ENCODE results near the gene ZCCHC2.

Gene ZCCHC2

GRCh38 chr18:62490967-62491695 lies 31.7 kb upstream of the ZCCHC2 start:
- no peak for TF ChIP-seq CTCF (IDR thresholded peaks at IDR 0.05; ENCODE audit: extremely low read depth, missing control alignments)
- no peak for DNase-seq (ENCODE audit: low spot score)

- TF ChIP-seq CTCF (IDR thresholded peaks at IDR 0.05; ENCODE audit: extremely low read depth, missing control alignments), result no peak
These were observed 29.6 kb upstream of the ZCCHC2 start for GRCh38 chr18:62493033-62493862.

GRCh38 chr18:62494764-62495163 lies 28.1 kb upstream of the ZCCHC2 start:
- no peak for TF ChIP-seq CTCF (IDR thresholded peaks at IDR 0.05; ENCODE audit: extremely low read depth, missing control alignments)
- DNase-seq (ENCODE audit: low spot score), result no peak

More at GRCh38 chr18:62493033-62493862, 29.6 kb upstream of the ZCCHC2 start:
- DNase-seq (ENCODE audit: low spot score), result no peak

GRCh38 chr18:62496262-62496661 lies 26.6 kb upstream of the ZCCHC2 start:
- DNase-seq (ENCODE audit: low spot score), result no peak
- TF ChIP-seq CTCF (IDR thresholded peaks at IDR 0.05; ENCODE audit: extremely low read depth, missing control alignments), result no peak

- DNase-seq (ENCODE audit: low spot score), result no peak
- no peak for TF ChIP-seq CTCF (IDR thresholded peaks at IDR 0.05; ENCODE audit: extremely low read depth, missing control alignments)
These were observed 25.5 kb upstream of the ZCCHC2 start for GRCh38 chr18:62497190-62497772.

GRCh38 chr18:62498616-62499262 lies 24.1 kb upstream of the ZCCHC2 start:
- no peak for TF ChIP-seq CTCF (IDR thresholded peaks at IDR 0.05; ENCODE audit: extremely low read depth, missing control alignments)
- DNase-seq (ENCODE audit: low spot score), result no peak

All from GM20000 (cell line).